ENCODE measurements around the gene NMNAT2.

The NMNAT2 gene

GRCh38 chr1:183206538-183207122, 211.6 kb downstream of the NMNAT2 start:
- DNase-seq = no peak

DNA sequence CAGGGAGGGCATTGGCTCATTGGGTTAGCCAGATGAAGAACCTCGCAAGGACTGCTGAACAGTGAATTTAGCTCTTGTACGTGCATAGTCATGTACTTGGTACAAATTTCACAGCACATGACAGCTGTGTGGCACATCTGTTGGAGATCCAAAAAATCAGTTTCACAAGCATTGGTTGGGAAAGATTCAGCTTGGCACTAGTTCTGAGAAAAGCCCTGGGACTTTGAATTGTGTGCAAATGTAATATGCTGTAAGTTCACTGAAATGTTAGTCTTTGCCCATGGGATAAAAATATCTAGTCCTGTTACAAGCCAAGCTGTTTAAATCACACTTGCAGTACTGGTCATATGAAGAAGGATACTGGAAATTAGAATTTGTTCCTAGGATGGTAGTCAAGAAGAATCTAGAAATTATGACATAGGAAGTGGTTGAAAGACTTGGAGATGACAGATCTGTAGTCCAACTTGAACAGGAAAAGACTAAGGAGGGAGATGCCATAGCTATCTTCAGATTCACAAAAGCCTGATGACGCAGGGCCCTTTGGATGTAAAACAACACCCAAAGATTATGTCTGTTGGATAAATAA, 212.9 kb downstream of the NMNAT2 start:
- DNase-seq = no peak

DNA sequence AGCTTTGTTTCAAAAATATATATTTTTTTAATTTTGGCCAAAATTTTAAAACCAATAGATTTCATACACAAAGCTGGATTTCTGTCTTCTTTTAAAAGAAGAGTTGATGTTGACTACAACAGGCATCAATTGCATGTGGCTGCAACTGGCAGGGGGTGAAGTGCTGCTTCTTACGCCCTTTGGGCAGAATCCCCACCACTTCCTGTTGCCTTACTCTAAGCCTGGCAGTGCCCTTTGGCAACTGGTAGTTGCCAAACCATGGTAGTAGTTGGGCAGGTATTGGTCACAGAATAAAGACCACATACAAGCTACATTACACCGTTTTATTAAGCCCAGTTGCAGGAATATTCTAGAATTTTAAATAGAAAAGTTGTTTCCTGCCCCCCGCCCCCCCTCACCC, 215.1 kb downstream of the NMNAT2 start:
- no peak for DNase-seq

- DNase-seq = no peak
Measured at GRCh38 chr1:183200451-183200850, 217.7 kb downstream of the NMNAT2 start.

DNA sequence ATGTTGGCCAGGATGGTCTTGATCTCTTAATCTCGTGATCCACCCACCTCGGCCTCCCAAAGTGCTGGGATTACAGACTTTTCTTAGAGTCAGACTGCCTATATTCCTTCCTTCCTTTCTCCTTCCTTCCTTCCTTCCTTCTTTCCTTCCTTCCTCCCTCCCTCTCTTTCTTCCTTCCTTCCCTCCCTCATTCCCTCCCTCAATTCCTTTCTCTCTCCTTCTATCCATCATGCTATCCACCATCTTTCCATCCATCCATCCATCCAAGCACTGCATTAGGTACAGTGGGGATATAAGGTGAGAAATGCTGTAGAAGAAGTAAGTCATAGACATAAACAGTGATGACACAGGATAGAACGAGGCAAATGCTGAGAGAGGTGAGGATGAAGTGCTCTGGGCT, 218.9 kb downstream of the NMNAT2 start:
- no peak for DNase-seq

- DNase-seq = no peak
Measured at GRCh38 chr1:183198463-183198862, 219.7 kb downstream of the NMNAT2 start.
